GM10248 (cell line): Measurements from ENCODE around the gene GRK5.

ENCODE experiments used
- CTCF ChIA-PET: fragments of 300-600 bp; sonication (Branson Sonifier 250); formaldehyde crosslinking; extraction: SDS; loops from one replicate; lab custom pipeline; 2021; ENCODE audit warnings: antibody characterized with exemption; lab: Yijun Ruan, JAX
- POLR2A ChIA-PET: fragments of 350-650 bp; sonication (Branson Sonifier 250); formaldehyde crosslinking; extraction: SDS; loops from one replicate; lab custom pipeline; 2020; ENCODE audit warnings: antibody characterized with exemption; lab: Yijun Ruan, JAX
- DNase-seq: peaks from one replicate; pipeline ENCODE4 v3.0.0; 2012; ENCODE audit errors: extremely low spot score
- TF ChIP-seq, protein P1 (sequence below): IDR thresholded peaks from 2 replicates; pipeline ENCODE4 v1.5.1; 2012; ENCODE audit warnings: mild to moderate bottlenecking, low read depth; ENCODE audit errors: extremely low read depth, missing control alignments, control extremely low read depth

Gene GRK5

DNA sequence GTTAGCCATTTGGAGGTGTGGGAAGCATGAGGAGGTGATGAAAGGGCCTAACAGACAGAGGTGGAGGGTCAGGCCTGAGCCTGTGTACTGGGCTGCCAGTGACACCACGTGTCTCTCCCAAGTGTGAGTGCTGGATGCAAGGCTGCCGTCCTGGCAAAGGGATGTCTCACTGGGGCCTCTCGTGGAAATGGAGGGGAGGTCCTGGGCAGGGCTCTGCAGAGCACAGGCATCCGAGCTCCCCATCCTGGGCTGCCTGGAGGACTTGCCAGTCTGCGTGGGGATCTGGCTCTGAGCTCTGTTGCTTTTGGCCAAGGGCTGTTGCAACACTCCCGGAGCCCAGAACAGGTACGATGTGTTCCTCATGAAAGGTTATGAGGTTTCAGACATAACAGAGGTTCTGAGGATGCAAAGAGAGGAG, 77.3 kb downstream of the GRK5 start:
- TF ChIP-seq, protein P1, sequence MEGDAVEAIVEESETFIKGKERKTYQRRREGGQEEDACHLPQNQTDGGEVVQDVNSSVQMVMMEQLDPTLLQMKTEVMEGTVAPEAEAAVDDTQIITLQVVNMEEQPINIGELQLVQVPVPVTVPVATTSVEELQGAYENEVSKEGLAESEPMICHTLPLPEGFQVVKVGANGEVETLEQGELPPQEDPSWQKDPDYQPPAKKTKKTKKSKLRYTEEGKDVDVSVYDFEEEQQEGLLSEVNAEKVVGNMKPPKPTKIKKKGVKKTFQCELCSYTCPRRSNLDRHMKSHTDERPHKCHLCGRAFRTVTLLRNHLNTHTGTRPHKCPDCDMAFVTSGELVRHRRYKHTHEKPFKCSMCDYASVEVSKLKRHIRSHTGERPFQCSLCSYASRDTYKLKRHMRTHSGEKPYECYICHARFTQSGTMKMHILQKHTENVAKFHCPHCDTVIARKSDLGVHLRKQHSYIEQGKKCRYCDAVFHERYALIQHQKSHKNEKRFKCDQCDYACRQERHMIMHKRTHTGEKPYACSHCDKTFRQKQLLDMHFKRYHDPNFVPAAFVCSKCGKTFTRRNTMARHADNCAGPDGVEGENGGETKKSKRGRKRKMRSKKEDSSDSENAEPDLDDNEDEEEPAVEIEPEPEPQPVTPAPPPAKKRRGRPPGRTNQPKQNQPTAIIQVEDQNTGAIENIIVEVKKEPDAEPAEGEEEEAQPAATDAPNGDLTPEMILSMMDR = no peak
- POLR2A ChIA-PET = no interaction called here
- DNase-seq = no peak
- CTCF ChIA-PET = interaction anchor here (4.2 to 4.9 kb wide), 2 partner anchors 12 to 78 kb away, joined by 14 to 32 read pairs; partner anchors contain the start of gene GRK5

DNA sequence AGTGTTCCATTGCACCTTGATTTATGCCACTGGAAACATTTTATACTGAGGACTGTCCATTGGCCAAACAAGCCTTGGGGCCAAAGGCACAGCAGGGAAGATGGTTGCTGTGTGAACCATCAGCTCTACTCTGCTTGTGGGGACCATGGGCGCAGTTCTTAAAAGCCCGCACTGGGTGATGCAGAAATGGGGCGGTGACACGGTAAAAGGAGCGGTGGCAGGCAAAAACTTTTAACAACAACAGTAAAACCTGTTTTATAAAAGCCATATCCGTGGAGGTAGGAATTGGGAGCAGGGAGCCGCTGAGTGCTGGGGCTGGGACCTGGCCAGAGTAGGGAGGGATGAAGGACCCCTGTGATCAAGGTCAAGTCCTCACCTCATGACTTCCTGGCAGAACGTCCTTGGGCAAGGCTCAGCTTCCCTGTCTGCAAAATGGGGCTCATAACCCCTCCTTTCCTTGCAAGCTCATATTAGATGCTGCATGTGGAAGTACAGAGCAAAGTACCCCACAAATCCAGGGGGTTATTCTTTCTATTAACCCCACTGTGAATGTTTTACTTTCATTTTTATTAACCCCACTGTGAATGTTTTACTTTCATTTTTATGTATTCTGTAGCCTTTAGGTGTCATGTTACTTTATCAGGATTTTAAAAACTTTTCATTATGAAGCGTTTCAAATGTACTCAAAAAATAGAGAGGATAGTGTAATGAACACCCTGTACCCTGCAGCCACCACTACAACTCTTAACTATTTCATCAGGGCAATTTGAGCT, 78.3 kb downstream of the GRK5 start:
- ChIA-PET POLR2A (no interaction called here), CTCF (interaction anchor here (0.8 to 4.9 kb wide), 4 partner anchors 13 to 79 kb away, joined by 3 to 32 read pairs (median 4); no protein-coding TSS in a partner anchor)
- TF ChIP-seq, protein P1 = no peak
- DNase-seq = no peak

DNA sequence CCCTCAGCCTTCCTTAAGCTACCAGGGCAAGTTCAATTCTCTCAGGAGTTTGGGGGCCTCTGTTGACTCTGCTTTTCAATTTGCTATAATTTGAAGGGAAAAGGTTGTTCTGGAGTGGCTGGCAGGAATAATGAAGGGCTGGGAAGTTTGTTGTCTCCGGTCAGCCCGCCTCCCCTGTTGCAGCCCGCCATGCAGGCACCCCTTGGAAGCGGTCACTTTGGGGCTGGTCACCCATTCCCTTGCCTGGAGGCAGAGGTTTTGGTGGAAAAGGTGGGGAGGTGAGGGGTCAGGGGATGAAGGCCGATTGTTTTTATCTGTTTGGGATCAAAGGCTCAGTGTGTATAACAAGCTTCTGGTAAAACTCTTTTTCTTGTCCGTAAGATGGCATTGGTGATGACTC, 79.1 kb downstream of the GRK5 start:
- TF ChIP-seq, protein P1 = no peak
- DNase-seq = no peak
- ChIA-PET POLR2A (no interaction called here), CTCF (interaction anchor here (0.8 to 1.9 kb wide), 4 partner anchors 16 to 80 kb away, joined by 3 to 4 read pairs (median 4); no protein-coding TSS in a partner anchor)

DNA sequence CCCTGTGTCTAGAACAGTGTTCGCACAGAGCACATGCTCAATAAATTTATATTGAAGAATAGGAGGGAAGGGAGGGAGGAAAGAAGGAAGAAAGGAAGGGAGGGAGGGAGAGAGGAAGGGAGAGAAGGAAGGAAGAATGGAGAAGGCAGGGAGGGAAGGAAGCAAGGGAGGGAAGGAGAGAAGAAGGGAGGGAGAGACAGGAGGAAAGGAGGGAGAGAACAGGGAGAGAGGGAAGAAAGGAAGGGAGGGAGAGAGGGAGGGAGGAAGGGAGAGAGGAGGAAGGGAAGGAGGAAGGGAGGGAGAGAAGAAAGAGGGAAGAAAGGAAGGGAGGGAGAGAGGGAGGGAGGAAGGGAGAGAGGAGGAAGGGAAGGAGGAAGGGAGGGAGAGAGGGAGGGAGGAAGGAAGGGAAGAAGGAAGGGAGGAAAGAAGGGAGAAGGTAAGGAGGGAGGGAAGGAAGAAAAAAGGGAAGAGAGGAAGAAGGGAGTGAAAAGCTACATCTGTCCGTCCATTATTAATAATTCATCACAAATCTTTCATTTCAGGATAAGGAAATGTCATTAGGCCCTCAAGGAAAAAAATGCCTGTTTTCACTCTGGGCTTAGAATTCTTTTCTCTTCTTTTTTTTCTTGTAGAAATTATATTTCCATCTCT, 79.7 kb downstream of the GRK5 start:
- no peak for DNase-seq
- CTCF ChIA-PET = interaction anchor here (1.2 to 1.9 kb wide), 3 partner anchors 15 to 81 kb away, joined by 3 to 4 read pairs (median 4); no protein-coding TSS in a partner anchor
- TF ChIP-seq, protein P1 = no peak
- POLR2A ChIA-PET = no interaction called here

DNA sequence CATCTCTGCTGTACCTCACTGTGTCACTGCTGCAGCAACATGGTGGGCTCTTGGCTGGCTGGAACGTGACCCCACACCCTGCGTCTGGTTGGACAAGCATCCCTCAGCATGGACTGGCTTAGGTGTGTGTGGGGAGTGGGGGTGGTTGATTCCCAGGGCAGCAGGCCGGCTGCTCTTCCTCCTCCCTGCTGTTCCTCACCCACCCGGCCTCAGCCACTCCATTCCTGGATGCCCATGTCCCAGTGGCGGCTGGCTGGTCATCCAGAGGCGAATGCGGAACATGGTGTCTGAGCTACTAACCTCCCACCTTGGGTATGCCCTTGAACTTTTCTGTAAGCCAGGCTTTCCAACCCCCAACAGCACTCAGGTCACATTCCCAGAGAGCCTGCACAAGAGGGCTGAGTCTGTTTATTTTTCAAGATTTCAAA, 81.2 kb downstream of the GRK5 start:
- ChIA-PET POLR2A (no interaction called here), CTCF (interaction anchor here (1.4 kb wide), 1 partner anchor 13 kb away, joined by 5 read pairs; no protein-coding TSS in a partner anchor)

More for the DNA sequence above, 81.2 kb downstream of the GRK5 start:
- DNase-seq = no peak
- TF ChIP-seq, protein P1 = no peak
